Stimulated activated naive CD4-positive, alpha-beta T cell (primary cell): ENCODE measurements around the gene NPBWR2.

ENCODE experiments used
- DNase-seq, 6 experiments: peaks; one replicate each; lab custom pipeline; 2025; lab: John Stamatoyannopoulos, UW

The NPBWR2 gene

DNA sequence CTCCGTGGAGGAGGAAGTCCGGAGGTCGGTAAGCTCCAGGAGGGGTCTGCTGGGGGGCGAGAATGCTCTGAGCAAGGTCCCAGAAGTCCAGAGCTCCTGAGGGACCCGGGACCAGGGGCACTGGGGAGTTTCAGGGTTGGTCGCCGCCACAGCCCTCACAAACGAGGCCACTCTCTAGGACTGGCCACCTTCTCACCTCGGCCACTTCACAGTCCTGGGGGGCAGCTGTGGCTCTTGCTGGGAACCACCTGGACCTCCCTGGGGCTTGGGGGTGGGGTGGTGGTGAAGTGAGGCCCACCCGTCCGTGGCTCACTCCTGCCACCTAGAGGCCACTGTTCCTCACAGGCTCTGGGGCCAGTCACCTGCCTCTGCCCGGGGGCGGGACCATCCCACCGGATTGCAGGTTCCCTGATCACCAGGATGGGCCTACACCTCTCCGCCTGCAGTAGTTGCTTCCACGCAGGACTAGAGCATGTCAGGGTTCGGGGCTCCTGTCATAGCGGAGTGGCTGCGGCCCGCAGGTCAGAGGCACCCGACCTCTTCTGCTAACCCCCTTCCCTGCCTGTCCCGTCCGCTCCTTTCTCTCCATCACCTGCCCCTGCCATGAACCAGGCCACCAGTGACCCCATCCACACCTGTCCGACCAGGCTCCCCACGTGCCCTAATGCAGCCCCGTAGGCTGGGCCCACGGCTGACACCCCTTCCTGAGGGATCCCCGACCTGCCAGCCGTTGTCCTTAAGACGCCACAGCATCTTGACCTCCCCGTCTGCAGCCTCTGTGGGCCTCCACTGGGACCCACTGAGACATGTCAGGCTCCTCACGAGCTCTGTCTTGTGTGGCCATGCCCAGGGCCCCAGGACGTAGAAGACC lies 49.5 kb downstream of the NPBWR2 start:
- peak; percentile 46 to 80 (median 70) for DNase-seq

DNA sequence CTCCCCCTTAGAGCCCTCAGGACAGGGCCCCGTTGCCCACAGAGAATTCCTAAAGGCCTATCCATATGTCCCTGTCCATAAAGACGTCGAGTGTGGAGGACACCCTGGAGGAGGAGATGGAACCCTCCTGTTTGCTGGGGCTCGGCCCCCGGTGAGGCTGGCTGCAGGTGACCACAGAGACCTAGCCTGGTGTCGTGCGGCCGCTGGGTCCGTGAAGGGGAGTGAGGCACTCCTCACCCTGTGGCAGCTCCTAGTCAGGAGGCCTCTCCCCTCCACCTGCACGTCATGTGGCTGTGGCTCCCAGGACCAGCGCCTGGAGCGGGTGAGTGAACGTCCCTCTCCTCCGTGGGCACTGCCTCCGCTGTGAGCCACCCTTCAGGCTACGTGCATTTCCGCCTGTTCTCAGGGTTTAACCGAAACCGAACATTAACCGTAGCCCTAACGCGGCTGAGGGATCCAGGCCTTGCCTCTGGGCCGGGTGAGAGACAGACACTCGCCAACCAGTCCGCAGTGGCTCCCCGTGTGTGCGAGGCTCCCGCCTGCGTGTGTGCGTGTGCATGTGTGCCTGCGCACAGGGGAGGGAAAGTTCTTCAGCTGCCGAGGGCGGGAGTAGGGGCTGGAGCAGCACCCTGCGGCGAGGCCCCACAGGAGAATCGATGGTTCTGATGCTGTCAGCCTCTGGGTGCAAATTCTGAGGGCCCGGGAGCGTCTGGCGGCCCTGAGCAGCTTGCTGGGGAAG lies 50.3 kb downstream of the NPBWR2 start:
- DNase-seq: peak in 2 of 6 experiments; percentile 25 to 31

DNA sequence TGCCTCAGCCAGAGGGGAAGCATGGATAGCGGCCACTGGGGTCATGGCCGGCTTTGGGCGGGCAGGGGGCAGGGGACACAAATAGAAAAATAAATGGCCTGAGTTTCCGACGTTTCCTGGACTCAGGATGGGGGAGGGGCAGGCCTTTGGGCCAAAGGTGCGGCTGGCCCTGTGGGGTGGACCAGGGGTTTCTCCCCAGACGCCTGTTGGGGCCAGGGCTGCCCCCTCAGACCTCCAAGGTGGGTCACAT lies 50.8 kb downstream of the NPBWR2 start:
- DNase-seq: no peak

DNA sequence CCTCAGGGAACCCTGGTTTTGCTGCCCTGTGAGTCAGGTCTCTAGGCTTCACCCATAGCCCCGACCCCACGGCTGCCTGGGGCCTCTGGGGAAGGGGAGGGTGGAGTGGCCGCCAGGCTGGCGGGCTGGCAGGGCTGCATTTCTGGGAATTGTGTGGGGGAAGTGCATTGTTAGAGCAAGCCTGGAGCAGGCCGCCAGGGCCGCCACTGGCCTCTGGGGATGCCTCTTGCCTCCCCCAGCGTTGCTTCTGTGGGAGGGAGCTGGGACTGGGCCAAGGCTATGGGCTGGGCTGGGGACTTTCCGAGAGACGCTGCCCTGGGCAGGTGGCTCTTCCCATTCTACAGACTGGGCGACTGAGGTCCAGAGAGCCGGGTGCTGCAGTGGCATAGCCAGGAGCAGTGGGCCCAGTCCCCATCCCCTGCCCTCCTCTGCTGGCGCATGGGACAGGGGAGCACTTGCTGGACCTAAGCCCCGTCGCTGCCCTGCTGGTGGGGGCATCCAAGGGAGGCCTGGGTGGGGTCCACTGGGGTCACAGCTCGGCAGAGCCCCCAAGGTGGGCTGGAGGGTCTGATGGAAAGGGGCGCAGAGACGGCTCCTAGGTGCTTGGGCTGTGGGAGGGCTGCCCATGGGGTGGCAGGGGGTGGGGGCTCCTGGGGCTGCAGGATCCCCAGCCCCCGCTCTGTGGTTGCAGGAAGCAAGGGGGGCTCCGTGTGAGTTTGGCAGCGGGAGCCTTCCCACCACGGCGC lies 51.3 kb downstream of the NPBWR2 start:
- DNase-seq: no peak

DNA sequence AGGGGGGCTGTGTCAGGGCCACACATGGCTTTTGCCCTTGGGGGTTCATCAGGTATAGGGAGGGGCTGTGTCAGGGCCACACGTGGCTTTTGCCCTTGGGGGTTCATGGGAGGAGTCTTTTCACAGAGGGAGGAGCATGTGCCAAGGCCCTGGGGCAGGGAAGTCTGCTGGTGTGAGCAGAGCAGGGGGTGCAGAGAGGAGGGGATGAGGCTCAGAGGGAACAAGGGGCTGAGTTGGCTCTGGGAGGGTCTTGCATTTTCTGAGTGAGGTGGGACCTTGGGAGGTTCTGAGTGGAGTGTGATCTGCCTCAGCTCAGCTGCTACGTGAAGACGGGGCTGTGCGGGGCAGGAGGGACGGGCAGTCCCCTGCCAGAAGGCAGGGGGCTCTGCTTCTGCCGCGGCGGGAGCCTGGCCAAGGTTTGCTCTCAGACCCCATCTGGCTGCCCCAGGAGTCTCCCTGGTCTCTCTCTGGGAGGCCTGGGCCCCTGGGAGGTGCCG lies 51.9 kb downstream of the NPBWR2 start:
- no peak for DNase-seq

DNA sequence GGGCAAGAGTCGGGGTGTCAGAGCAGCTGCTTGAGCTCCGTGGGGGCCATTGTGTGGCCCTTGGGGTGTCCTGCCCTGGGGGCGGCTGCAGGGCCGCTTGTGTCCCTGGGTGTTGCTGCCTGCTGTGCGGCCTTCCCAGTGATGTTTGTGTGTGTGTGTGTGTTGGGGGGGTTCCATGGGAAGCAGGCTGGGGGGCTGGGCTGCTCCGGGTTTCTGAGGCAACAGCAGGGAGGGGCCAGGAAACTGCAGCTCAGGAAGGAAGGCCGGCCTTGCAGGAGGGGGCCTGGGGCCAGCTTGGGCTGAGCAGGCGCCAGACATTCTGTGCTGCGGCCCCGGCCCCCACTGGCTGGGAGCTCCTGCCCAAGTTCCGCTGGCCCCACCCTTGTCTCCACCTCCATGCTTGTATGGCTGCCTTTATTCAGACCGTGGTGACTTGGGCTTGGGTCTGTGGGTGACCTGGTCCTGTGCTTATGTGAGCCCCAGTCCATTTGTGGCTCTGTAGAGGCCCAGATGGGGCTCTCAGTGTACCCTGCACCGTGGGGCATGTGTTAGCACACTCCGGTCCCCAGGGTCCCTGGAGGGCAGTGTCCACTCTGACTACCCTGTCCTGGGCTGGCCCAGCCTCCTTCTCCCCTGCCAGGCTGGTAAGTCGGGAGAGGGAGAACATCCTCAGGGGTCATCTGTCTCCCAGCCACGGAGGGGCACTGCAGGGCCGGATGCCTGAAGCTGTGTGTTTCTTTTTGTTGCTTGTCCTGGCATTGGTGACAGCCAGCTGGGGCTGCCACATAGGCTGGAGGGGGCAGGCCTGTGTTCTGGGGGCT lies 53.3 kb downstream of the NPBWR2 start:
- DNase-seq: no peak
